Left ventricle myocardium superior (tissue), 1 donor: Measurements from ENCODE around the gene CHRND. TPM values are rescaled to one million over a fixed set of nuclear protein-coding genes. Genes with fewer than 3 reads are reported as not detected.

ENCODE experiments used
- total RNA-seq: library from RNA; stranded (reverse); fragmentation: NEBNext Ultra II Directional; extraction: Animal tissue kit (Norgen Biotek cat#: 25700); gene quantifications from one replicate; pipeline ENCODE4 v1.2.1, GENCODE V29; 2021
- donor health status: DM: no; HTN: yes; CAD: no; lungs with severe emphysema.

CHRND gene
- total RNA-seq, 1 donor from 2014 or later: not detected

Other genes starting within 250 kb of the CHRND start
- not detected for gene ALPP, start 147.4 kb upstream of the CHRND start, total RNA-seq
- not detected for gene ALPG, start 119.3 kb upstream of the CHRND start, total RNA-seq
- not detected for gene ALPI, start 70.0 kb upstream of the CHRND start, total RNA-seq
- 0.37 TPM for gene ECEL1, start 38.3 kb upstream of the CHRND start, total RNA-seq
- gene PRSS56, start 5.8 kb upstream of the CHRND start, total RNA-seq: 0.15 TPM
- not detected for gene CHRNG, start 13.5 kb downstream of the CHRND start, total RNA-seq
- gene TIGD1, start 24.4 kb downstream of the CHRND start, total RNA-seq: 1.7 TPM
- 40.7 TPM for gene EIF4E2, start 24.5 kb downstream of the CHRND start, total RNA-seq
- gene EFHD1, start 107.4 kb downstream of the CHRND start, total RNA-seq: 21.7 TPM
- gene GIGYF2, start 171.2 kb downstream of the CHRND start, total RNA-seq: 59.2 TPM